Karpas-422 (cell line): Measurements from ENCODE around the gene HLA-DRA. TPM values are rescaled to one million over a fixed set of nuclear protein-coding genes. Genes with fewer than 3 reads are reported as not detected.

Source experiments
- total RNA-seq: library from RNA; depleted of rRNA; stranded (reverse); fragments of >200 nt; shearing (Covaris generic); gene quantifications from 2 replicates; pipeline ENCODE4 v1.2.3, GENCODE V29; 2014; ENCODE audit warnings: low replicate concordance; rRNA removed

HLA-DRA gene
- total RNA-seq, 1 experiment from 2014 or later: 1,934 TPM

Other genes with a start within 250 kb of the HLA-DRA start
- 51.7 and 84.0 TPM in 2 replicates for gene PBX2, start 249.7 kb upstream of the HLA-DRA start, total RNA-seq
- gene GPSM3, start 247.2 kb upstream of the HLA-DRA start, total RNA-seq: 66.5 and 85.9 TPM in 2 replicates
- 1.5 and 5.2 TPM in 2 replicates for gene NOTCH4, start 215.8 kb upstream of the HLA-DRA start, total RNA-seq
- gene TSBP1, start 68.0 kb upstream of the HLA-DRA start, total RNA-seq: not detected in 2 replicates
- gene BTNL2, start 32.7 kb upstream of the HLA-DRA start, total RNA-seq: not detected in 2 replicates
- 445 and 522 TPM in 2 replicates for gene HLA-DRB5, start 90.4 kb downstream of the HLA-DRA start, total RNA-seq
- gene HLA-DRB1, start 150.0 kb downstream of the HLA-DRA start, total RNA-seq: 281 and 366 TPM in 2 replicates
- 216 and 309 TPM in 2 replicates for gene HLA-DQA1, start 197.5 kb downstream of the HLA-DRA start, total RNA-seq
- gene HLA-DQB1, start 226.8 kb downstream of the HLA-DRA start, total RNA-seq: 79.1 and 126 TPM in 2 replicates